ENCODE measurements around the gene PAPPA. TPM values are rescaled to one million over a fixed set of nuclear protein-coding genes. Genes with fewer than 3 reads are reported as not detected.

The PAPPA gene
- total RNA-seq, 1 experiment from 2014 or later, result not detected

GRCh38 chr9:116276651-116277121 is 123.1 kb downstream of the PAPPA start:
- DNase-seq (ENCODE audit: low spot score), result no peak

- DNase-seq (ENCODE audit: low spot score), result peak; percentile 16
Measured at GRCh38 chr9:116278326-116278725, 124.7 kb downstream of the PAPPA start.

- no peak for DNase-seq (ENCODE audit: low spot score)
Measured at GRCh38 chr9:116279230-116279629, 125.6 kb downstream of the PAPPA start.

GRCh38 chr9:116280529-116280928 is 126.9 kb downstream of the PAPPA start:
- no peak for DNase-seq (ENCODE audit: low spot score)

GRCh38 chr9:116282597-116282996 is 129.0 kb downstream of the PAPPA start:
- no peak for DNase-seq (ENCODE audit: low spot score)

- no peak for DNase-seq (ENCODE audit: low spot score)
Measured at GRCh38 chr9:116284518-116284917, 130.9 kb downstream of the PAPPA start.

- no peak for DNase-seq (ENCODE audit: low spot score)
Measured at GRCh38 chr9:116285320-116285719, 131.7 kb downstream of the PAPPA start.

GRCh38 chr9:116286297-116286696 is 132.7 kb downstream of the PAPPA start:
- no peak for DNase-seq (ENCODE audit: low spot score)

- no peak for DNase-seq (ENCODE audit: low spot score)
Measured at GRCh38 chr9:116287721-116288120, 134.1 kb downstream of the PAPPA start.

GRCh38 chr9:116288658-116289057 is 135.1 kb downstream of the PAPPA start:
- peak; percentile 93 for DNase-seq (ENCODE audit: low spot score)

GRCh38 chr9:116297346-116297745 is 143.8 kb downstream of the PAPPA start:
- DNase-seq (ENCODE audit: low spot score), result no peak

- DNase-seq (ENCODE audit: low spot score), result no peak
Measured at GRCh38 chr9:116298249-116298648, 144.7 kb downstream of the PAPPA start.

- DNase-seq (ENCODE audit: low spot score), result no peak
Measured at GRCh38 chr9:116298878-116299391, 145.3 kb downstream of the PAPPA start.

- DNase-seq (ENCODE audit: low spot score), result no peak
Measured at GRCh38 chr9:116300360-116300870, 146.8 kb downstream of the PAPPA start.

- no peak for DNase-seq (ENCODE audit: low spot score)
Measured at GRCh38 chr9:116303270-116303669, 149.7 kb downstream of the PAPPA start.

GRCh38 chr9:116303886-116304538 is 150.4 kb downstream of the PAPPA start:
- no peak for DNase-seq (ENCODE audit: low spot score)

- no peak for DNase-seq (ENCODE audit: low spot score)
Measured at GRCh38 chr9:116304761-116305160, 151.2 kb downstream of the PAPPA start.

GRCh38 chr9:116308076-116308475 is 154.5 kb downstream of the PAPPA start:
- DNase-seq (ENCODE audit: low spot score), result no peak

GRCh38 chr9:116309900-116310611 is 156.5 kb downstream of the PAPPA start:
- no peak for DNase-seq (ENCODE audit: low spot score)

- DNase-seq (ENCODE audit: low spot score), result no peak
Measured at GRCh38 chr9:116312221-116312620, 158.6 kb downstream of the PAPPA start.

GRCh38 chr9:116313638-116314037 is 160.0 kb downstream of the PAPPA start:
- no peak for DNase-seq (ENCODE audit: low spot score)

GRCh38 chr9:116316246-116316645 is 162.7 kb downstream of the PAPPA start:
- DNase-seq (ENCODE audit: low spot score), result no peak

- no peak for DNase-seq (ENCODE audit: low spot score)
Measured at GRCh38 chr9:116317503-116317902, 163.9 kb downstream of the PAPPA start.

Measured in A172 (cell line).